AML-193 (cell line): Measurements from ENCODE around the gene SORCS2.

Source experiments
- DNase-seq, 2 experiments: peaks; one replicate each; lab custom pipeline; 2025; lab: John Stamatoyannopoulos, UW

The SORCS2 gene

GRCh38 chr4:7750972-7751371, 558.6 kb downstream of the SORCS2 start:
- no peak for DNase-seq

- no peak for DNase-seq
Measured at GRCh38 chr4:7752649-7753048, 560.3 kb downstream of the SORCS2 start.

GRCh38 chr4:7753271-7753670, 560.9 kb downstream of the SORCS2 start:
- no peak for DNase-seq

- no peak for DNase-seq
Measured at GRCh38 chr4:7753931-7754465, 561.7 kb downstream of the SORCS2 start.

- DNase-seq: no peak
Measured at GRCh38 chr4:7754565-7755262, 562.4 kb downstream of the SORCS2 start.

- DNase-seq: no peak
Measured at GRCh38 chr4:7755561-7755960, 563.2 kb downstream of the SORCS2 start.

- DNase-seq: no peak
Measured at GRCh38 chr4:7756071-7756470, 563.7 kb downstream of the SORCS2 start.

- DNase-seq: no peak
Measured at GRCh38 chr4:7756561-7757355, 564.4 kb downstream of the SORCS2 start.

GRCh38 chr4:7757501-7758471, 565.4 kb downstream of the SORCS2 start:
- DNase-seq: no peak

GRCh38 chr4:7758476-7758875, 566.1 kb downstream of the SORCS2 start:
- DNase-seq: no peak

- no peak for DNase-seq
Measured at GRCh38 chr4:7759216-7759615, 566.9 kb downstream of the SORCS2 start.

GRCh38 chr4:7759635-7760034, 567.3 kb downstream of the SORCS2 start:
- DNase-seq: no peak

GRCh38 chr4:7760228-7760627, 567.9 kb downstream of the SORCS2 start:
- DNase-seq: no peak

GRCh38 chr4:7760706-7761105, 568.4 kb downstream of the SORCS2 start:
- no peak for DNase-seq

- DNase-seq: no peak
Measured at GRCh38 chr4:7761312-7761711, 569.0 kb downstream of the SORCS2 start.

GRCh38 chr4:7761720-7762119, 569.4 kb downstream of the SORCS2 start:
- DNase-seq: peak; percentile 19 to 62

- no peak for DNase-seq
Measured at GRCh38 chr4:7762376-7763030, 570.2 kb downstream of the SORCS2 start.

GRCh38 chr4:7763106-7763505, 570.8 kb downstream of the SORCS2 start:
- DNase-seq: no peak

GRCh38 chr4:7763788-7764187, 571.5 kb downstream of the SORCS2 start:
- DNase-seq: no peak

- DNase-seq: no peak
Measured at GRCh38 chr4:7764466-7764865, 572.1 kb downstream of the SORCS2 start.

- DNase-seq: no peak
Measured at GRCh38 chr4:7765666-7766065, 573.3 kb downstream of the SORCS2 start.

- DNase-seq: no peak
Measured at GRCh38 chr4:7766086-7766485, 573.7 kb downstream of the SORCS2 start.
